HEK293 (cell line): ENCODE results near the gene SPDYC.
A peak's percentile ranks its signal among the peaks of the same experiment; 100 is the strongest.

ENCODE experiments used
- CTCF ChIA-PET: fragments of 350-600 bp; formaldehyde crosslinking; extraction: SDS; loops from one replicate; lab custom pipeline; 2021; ENCODE audit warnings: antibody characterized with exemption; lab: Yijun Ruan, JAX
- POLR2A ChIA-PET: fragments of 300-600 bp; formaldehyde crosslinking; extraction: SDS; loops from one replicate; lab custom pipeline; 2020; ENCODE audit warnings: antibody characterized with exemption, inconsistent platforms; lab: Yijun Ruan, JAX
- H3K27ac ChIP-seq: fragments of 200-500 bp; sonication (Bioruptor generic); 2 replicates; pipeline ENCODE4 v1.5.1; 2014; ENCODE audit warnings: low read depth, low read length, control low read depth, inconsistent platforms; ENCODE audit errors: extremely low read depth
- H3K36me3 ChIP-seq, 2 experiments: fragments of 200-500 bp in 1 of 2; sonication (Bioruptor generic) in 1 of 2; 1 replicate in 1 of 2; 2 replicates in 1 of 2; pipeline ENCODE4 v1.5.1; 2014 to 2017; ENCODE audit warnings: inconsistent platforms in 2 of 2, low read length in 2 of 2; ENCODE audit not compliant: control insufficient read depth in 2 of 2, insufficient read depth in 1 of 2
- H3K4me1 ChIP-seq: fragments of 200-500 bp; sonication (Bioruptor generic); 2 replicates; pipeline ENCODE4 v1.5.1; 2014; ENCODE audit warnings: mild to moderate bottlenecking, low read length, inconsistent platforms; ENCODE audit not compliant: control insufficient read depth, insufficient read depth
- H3K4me3 ChIP-seq: 2 replicates; pipeline ENCODE4 v1.5.1; 2011; ENCODE audit warnings: low read depth, mild to moderate bottlenecking, control low read depth, low read length, moderate library complexity
- H3K9me3 ChIP-seq: fragments of 200-500 bp; sonication (Bioruptor generic); 2 replicates; pipeline ENCODE4 v1.5.1; 2014; ENCODE audit warnings: low read depth, low read length, inconsistent platforms; ENCODE audit not compliant: control insufficient read depth, insufficient read depth
- GLIS2 ChIP-seq: fragments of 450-650 bp; formaldehyde crosslinking; IDR thresholded peaks from 2 replicates; pipeline ENCODE4 v1.5.1; 2016; ENCODE audit warnings: missing biosample characterization, missing genetic modification characterization
- PRDM10 ChIP-seq: fragments of 450-650 bp; formaldehyde crosslinking; IDR thresholded peaks from 2 replicates; pipeline ENCODE4 v1.5.1; 2016; ENCODE audit warnings: missing biosample characterization, missing genetic modification characterization
- TSHZ1 ChIP-seq: fragments of 450-650 bp; formaldehyde crosslinking; IDR thresholded peaks from 2 replicates; pipeline ENCODE4 v1.5.1; 2016; ENCODE audit warnings: missing biosample characterization, missing genetic modification characterization, borderline replicate concordance
- YY1 ChIP-seq: fragments of 450-650 bp; formaldehyde crosslinking; IDR thresholded peaks from 2 replicates; pipeline ENCODE4 v1.5.1; 2018; ENCODE audit warnings: missing biosample characterization, missing genetic modification characterization
- ZIC2 ChIP-seq: fragments of 450-650 bp; formaldehyde crosslinking; IDR thresholded peaks from 2 replicates; pipeline ENCODE4 v1.5.1; 2016; ENCODE audit warnings: missing biosample characterization, missing genetic modification characterization
- ZNF341 ChIP-seq: fragments of 450-650 bp; formaldehyde crosslinking; IDR thresholded peaks from 2 replicates; pipeline ENCODE4; 2016; ENCODE audit warnings: low read depth, missing biosample characterization, missing genetic modification characterization
- ZNF449 ChIP-seq: fragments of 450-650 bp; formaldehyde crosslinking; IDR thresholded peaks from 2 replicates; pipeline ENCODE4 v1.5.1; 2017; ENCODE audit warnings: missing biosample characterization, mild to moderate bottlenecking, missing genetic modification characterization, moderate library complexity
- ZNF768 ChIP-seq: fragments of 450-650 bp; formaldehyde crosslinking; IDR thresholded peaks from 2 replicates; pipeline ENCODE4 v1.5.1; 2018; ENCODE audit warnings: missing biosample characterization, mild to moderate bottlenecking, missing genetic modification characterization

The SPDYC gene

GRCh38 chr11:65170058-65170534, at the start of gene SPDYC:
TSS of gene SPDYC (plus strand) at chr11:65170233. CDS start at chr11:65171358, 1,125 bp downstream.
- Histone ChIP-seq H3K9me3 (no peaks in the 10 kb centered on the region), H3K4me1 (no peaks in the 10 kb centered on the region), H3K4me3 (no peak within 1 kb of the TSS), H3K36me3 (no peaks in the 10 kb centered on the region), H3K27ac (no peak within 1 kb of the TSS)
- ChIA-PET CTCF (interaction anchor here (0.7 kb wide), 1 partner anchor 158 kb away, joined by 3 read pairs; no protein-coding TSS in a partner anchor), POLR2A (no interaction called here)
- peak; percentile 20; the same call in 1 of the 2 replicates for TF ChIP-seq ZIC2 (tag by site-specific recombination)
- no peak for TF ChIP-seq YY1

- TF ChIP-seq ZNF449: no peak
- no peak for TF ChIP-seq ZNF768 (tag by site-specific recombination)
- TF ChIP-seq TSHZ1 (tag by site-specific recombination): no peak
- no peak for TF ChIP-seq GLIS2 (tag by site-specific recombination)
- ChIA-PET POLR2A (interaction anchor here (0.6 to 3.2 kb wide), 4 partner anchors 9 to 916 kb away, joined by 3 to 57 read pairs (median 36); partner anchors contain the start of genes SYVN1, TM7SF2 and VPS51), CTCF (interaction anchor here (1.0 to 3.4 kb wide), 4 partner anchors 10 to 233 kb away, joined by 3 to 37 read pairs (median 5); partner anchors contain the start of gene TM7SF2)
- peaks cover 3 to 61% of the 10 kb centered on the region in 2 experiments; a peak in 2 of 3 replicates for H3K36me3 ChIP-seq
- no peak overlapping the region; the same call in 1 of the 2 replicates for H3K4me3 ChIP-seq
- peaks cover 3% of the 10 kb centered on the region; the same call in 1 of the 2 replicates for H3K4me1 ChIP-seq
- H3K9me3 ChIP-seq: no peaks in the 10 kb centered on the region
- H3K27ac ChIP-seq: no peak overlapping the region; the same call in 1 of the 2 replicates
Observed at GRCh38 chr11:65120831-65121230, 49.2 kb upstream of the SPDYC start.

GRCh38 chr11:65121447-65121864, 48.6 kb upstream of the SPDYC start:
- Histone ChIP-seq H3K4me1 (peaks cover 3% of the 10 kb centered on the region; the same call in 1 of the 2 replicates), H3K9me3 (no peaks in the 10 kb centered on the region)
- POLR2A ChIA-PET: interaction anchor here (0.7 to 3.2 kb wide), 20 partner anchors 9 to 343 kb away, joined by 3 to 57 read pairs (median 6); partner anchors contain the start of genes ARL2, CAPN1, CDCA5 and NEAT1
- CTCF ChIA-PET: interaction anchor here (0.7 to 3.4 kb wide), 6 partner anchors 10 to 234 kb away, joined by 3 to 37 read pairs (median 4); partner anchors contain the start of genes CDC42EP2 and TM7SF2
- no peak for TF ChIP-seq ZNF341 (tag by site-specific recombination)
- peak; percentile 39; the same call in 1 of the 2 replicates for TF ChIP-seq PRDM10 (tag by site-specific recombination)
- TF ChIP-seq, all 188 proteins: peak for 1
- peak overlapping the region; percentile 55; the same call in 1 of the 2 replicates for H3K27ac ChIP-seq
- peak overlapping the region; percentile 72 for H3K4me3 ChIP-seq
- H3K36me3 ChIP-seq: peaks cover 3 to 61% of the 10 kb centered on the region in 2 experiments; a peak in 2 of 3 replicates
